B cell (primary cell): ENCODE results near the gene ZNF775. TPM values are rescaled to one million over a fixed set of nuclear protein-coding genes. Genes with fewer than 3 reads are reported as not detected.

Experiments used
- ATAC-seq: fragments of 200-7000 bp; cut with Tn5 transposase; one replicate; pipeline ENCODE4 v1.10.0; 2021; ENCODE audit warnings: low read depth, mild to moderate bottlenecking, moderate number of reproducible peaks, moderate library complexity
- CTCF ChIA-PET: fragments of 350-600 bp; sonication (Branson Sonifier 250); formaldehyde crosslinking; loops from one replicate; lab custom pipeline; 2021; ENCODE audit warnings: antibody characterized with exemption, inconsistent platforms; lab: Charles Lee
- POLR2A ChIA-PET: fragments of 350-600 bp; sonication (Branson Sonifier 250); formaldehyde crosslinking; loops from one replicate; lab custom pipeline; 2021; ENCODE audit warnings: antibody characterized with exemption; lab: Charles Lee
- DNase-seq: peaks from one replicate; pipeline ENCODE4 v3.0.0; 2013
- H2AFZ ChIP-seq: 2 replicates; pipeline ENCODE4 v1.6.1; 2012; ENCODE audit warnings: mild to moderate bottlenecking, low read depth, low read length; ENCODE audit not compliant: insufficient read depth, poor library complexity, severe bottlenecking
- H3K27ac ChIP-seq, 2 donors: 1 replicate in 1 of 2; 2 replicates in 1 of 2; pipeline ENCODE4 v1.5.1; 2012 to 2013; ENCODE audit warnings: low read length in 2 of 2, mild to moderate bottlenecking in 2 of 2, moderate library complexity in 1 of 2
- H3K27me3 ChIP-seq, 4 experiments: fragments of 200-600 bp in 1 of 4; sonication (generic) in 1 of 4; replicated peaks in 1 of 4; 1 replicate in 2 of 4; 2 replicates in 2 of 4; pipeline versions ENCODE4 v1.6.1 to v1.7.0; 2013 to 2016; ENCODE audit warnings: low read length in 3 of 4, mild to moderate bottlenecking in 2 of 4, mixed read lengths in 1 of 4, moderate library complexity in 1 of 4; ENCODE audit not compliant: insufficient read depth in 4 of 4, control insufficient read depth in 3 of 4; ENCODE audit errors: control extremely low read depth in 1 of 4
- H3K36me3 ChIP-seq, 2 experiments: replicated peaks in 1 of 2; 1 replicate in 1 of 2; 2 replicates in 1 of 2; pipeline versions ENCODE4 v1.6.1 to v1.7.1; 2013; ENCODE audit warnings: low read length in 1 of 2; ENCODE audit not compliant: insufficient read depth in 2 of 2, control insufficient read depth in 1 of 2; ENCODE audit errors: control extremely low read depth in 1 of 2, extremely low read depth in 1 of 2
- H3K4me1 ChIP-seq, 2 donors: fragments of 200-600 bp in 1 of 2; sonication (generic) in 1 of 2; 1 replicate in 1 of 2; 2 replicates in 1 of 2; pipeline versions ENCODE4 v1.5.1 to v1.6.1; 2013 to 2017; ENCODE audit warnings: low read length in 2 of 2; ENCODE audit not compliant: control insufficient read depth in 2 of 2, insufficient read depth in 2 of 2
- H3K4me2 ChIP-seq: replicated peaks from 2 replicates; pipeline ENCODE3; 2012; ENCODE audit warnings: mild to moderate bottlenecking, low read depth, low read length; ENCODE audit not compliant: poor library complexity, severe bottlenecking
- H3K4me3 ChIP-seq, 5 experiments: fragments of 200-600 bp in 1 of 5; sonication (generic) in 1 of 5; 1 replicate in 3 of 5; 2 replicates in 2 of 5; pipeline versions ENCODE4 v1.5.1 to v1.7.0; 2011 to 2016; ENCODE audit warnings: low read length in 4 of 5, mild to moderate bottlenecking in 4 of 5, low read depth in 2 of 5, control low read depth in 1 of 5, moderate library complexity in 1 of 5; ENCODE audit not compliant: insufficient read depth in 1 of 5; ENCODE audit errors: control extremely low read depth in 1 of 5, extremely low read depth in 1 of 5
- H3K79me2 ChIP-seq: fragments of 200-600 bp; sonication (generic); one replicate; pipeline ENCODE4 v1.6.0; 2016; ENCODE audit warnings: low read length; ENCODE audit not compliant: control insufficient read depth, insufficient read depth
- H3K9ac ChIP-seq: fragments of 200-600 bp; sonication (generic); 2 replicates; pipeline ENCODE4 v1.6.1; 2017; ENCODE audit warnings: mild to moderate bottlenecking, low read length, moderate library complexity
- H3K9me3 ChIP-seq, 3 donors: one replicate each; pipeline versions ENCODE4 v1.6.1 to v1.7.1; 2013; ENCODE audit warnings: low read length in 2 of 3; ENCODE audit not compliant: control insufficient read depth in 2 of 3, insufficient read depth in 1 of 3; ENCODE audit errors: control extremely low read depth in 1 of 3
- H4K20me1 ChIP-seq: 2 replicates; pipeline ENCODE4 v1.6.0; 2012; ENCODE audit warnings: mild to moderate bottlenecking, low read length; ENCODE audit not compliant: insufficient read depth, control insufficient read depth, poor library complexity, severe bottlenecking
- H3K27ac Mint-ChIP-seq: one replicate; pipeline ENCODE4 v1.8.0; 2021; ENCODE audit warnings: mixed read lengths
- H3K27me3 Mint-ChIP-seq: one replicate; pipeline ENCODE4 v1.8.0; 2021; ENCODE audit warnings: mixed read lengths
- H3K4me1 Mint-ChIP-seq: one replicate; pipeline ENCODE4 v1.8.0; 2021; ENCODE audit warnings: mixed read lengths
- H3K4me3 Mint-ChIP-seq: one replicate; pipeline ENCODE4 v1.8.0; 2021; ENCODE audit warnings: mixed read lengths
- H3K9me3 Mint-ChIP-seq: one replicate; pipeline ENCODE4 v1.8.0; 2022; ENCODE audit warnings: mixed read lengths; ENCODE audit not compliant: insufficient read depth
- CTCF ChIP-seq: fragments of 200-600 bp; IDR thresholded peaks from one replicate; pipeline ENCODE4 v1.8.0; 2022; ENCODE audit warnings: antibody characterized with exemption, mild to moderate bottlenecking
- EZH2 ChIP-seq: IDR thresholded peaks from 2 replicates; pipeline ENCODE4 v1.6.1; 2012; ENCODE audit warnings: borderline replicate concordance, low read depth, mild to moderate bottlenecking, moderate library complexity, low read length; ENCODE audit not compliant: insufficient read depth, poor library complexity, severe bottlenecking
- WGBS: methylation state at CpG from one replicate; pipeline ENCODE4 v1.1.5; 2013; ENCODE audit warnings: missing lambda C conversion rate; ENCODE audit not compliant: insufficient coverage; 5-methylcytosine and 5-hydroxymethylcytosine counted together
- intact Hi-C: fragments of 100-400 bp; cut with micrococcal nuclease; formaldehyde crosslinking; loops from one replicate; pipeline ENCODE4 v1.10.0; 2022
- polyA plus RNA-seq: library from polyadenylated mRNA; depleted of rRNA; stranded (reverse); fragments of >200 nt; gene quantifications from 2 replicates; pipeline ENCODE4 v1.2.3, GENCODE V29; 2012
- total RNA-seq, 2 donors: library from RNA; stranded (reverse); fragments of 120-200 nt in 1 of 2; gene quantifications; 1 replicate in 1 of 2; 2 replicates in 1 of 2; pipeline versions ENCODE4 v1.2.3 to v1.2.4, GENCODE V29; 2013 to 2022

The ZNF775 gene
- total and polyA plus RNA-seq, 2 donors (not counting 1 experiment from before 2014, with no cell fraction given), result 4.2 to 12.1 TPM

- DNase-seq (no peak), ATAC-seq (no peak)
- Histone ChIP-seq H3K4me2 (peak overlapping the region; percentile 95), H3K27me3 (no peaks in the 10 kb centered on the region), H2AFZ (peak overlapping the region; percentile 83), H3K79me2 (peaks cover 20% of the 10 kb centered on the region), H3K27ac (peak overlapping the region; percentile 93 to 97), H3K36me3 (peaks cover 0 to 5% of the 10 kb centered on the region in 2 experiments), H3K4me3 (peak overlapping the region in 1 of 5 experiments; percentile 79), H3K4me1 (peaks cover 38 to 48% of the 10 kb centered on the region in 2 donors), H3K9ac (peak overlapping the region; percentile 94), H3K9me3 (peaks cover 0 to 3% (median 0%) of the 10 kb centered on the region in 3 donors), H4K20me1 (no peaks in the 10 kb centered on the region)
- intact Hi-C loops, result loop anchor here (10.0 kb wide), 1 partner anchor 979 kb away; no protein-coding TSS in a partner anchor
- 94% methylated on average over 5 of the region's 13 CpGs for WGBS
- H3K27ac Mint-ChIP-seq, result peak overlapping the region; percentile 100
- peaks cover 49% of the 10 kb centered on the region for H3K4me1 Mint-ChIP-seq
- POLR2A ChIA-PET, result interaction anchor here (0.5 to 7.1 kb wide), 7 partner anchors 12 to 36 kb away, joined by 4 to 120 read pairs (median 8); partner anchors contain the start of gene REPIN1
- H3K27me3 Mint-ChIP-seq, result no peaks in the 10 kb centered on the region
- CTCF ChIA-PET, result interaction anchor here (0.6 to 5.3 kb wide), 11 partner anchors 10 to 47 kb away, joined by 3 to 71 read pairs (median 4); partner anchors contain the start of gene REPIN1
- no peaks in the 10 kb centered on the region for H3K9me3 Mint-ChIP-seq
- H3K4me3 Mint-ChIP-seq, result peak overlapping the region; percentile 97
- TF ChIP-seq EZH2, result no peak
- TF ChIP-seq CTCF, result no peak
Measured at GRCh38 chr7:150403376-150404171, 24.4 kb downstream of the ZNF775 start.
